ENCODE data around the gene C19orf73.

Gene C19orf73, protein sequence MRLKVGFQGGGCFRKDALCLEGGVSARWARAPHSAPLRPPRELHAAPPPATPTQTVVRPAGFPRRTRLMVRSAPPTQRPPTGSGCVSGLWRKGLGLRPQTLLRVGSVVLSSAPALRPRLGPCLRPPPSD

GRCh38 chr19:49118565-49119410, at the start of gene C19orf73:
C19orf73 (minus strand) TSS chr19:49119143; CDS start chr19:49119022, 121 bp downstream.
- H3K27ac ChIP-seq = peak within 1 kb of the TSS; percentile 99
- TF ChIP-seq ZFX (IDR thresholded peaks at IDR 0.05; ENCODE audit: borderline replicate concordance) = no peak
- TF ChIP-seq, protein P1, sequence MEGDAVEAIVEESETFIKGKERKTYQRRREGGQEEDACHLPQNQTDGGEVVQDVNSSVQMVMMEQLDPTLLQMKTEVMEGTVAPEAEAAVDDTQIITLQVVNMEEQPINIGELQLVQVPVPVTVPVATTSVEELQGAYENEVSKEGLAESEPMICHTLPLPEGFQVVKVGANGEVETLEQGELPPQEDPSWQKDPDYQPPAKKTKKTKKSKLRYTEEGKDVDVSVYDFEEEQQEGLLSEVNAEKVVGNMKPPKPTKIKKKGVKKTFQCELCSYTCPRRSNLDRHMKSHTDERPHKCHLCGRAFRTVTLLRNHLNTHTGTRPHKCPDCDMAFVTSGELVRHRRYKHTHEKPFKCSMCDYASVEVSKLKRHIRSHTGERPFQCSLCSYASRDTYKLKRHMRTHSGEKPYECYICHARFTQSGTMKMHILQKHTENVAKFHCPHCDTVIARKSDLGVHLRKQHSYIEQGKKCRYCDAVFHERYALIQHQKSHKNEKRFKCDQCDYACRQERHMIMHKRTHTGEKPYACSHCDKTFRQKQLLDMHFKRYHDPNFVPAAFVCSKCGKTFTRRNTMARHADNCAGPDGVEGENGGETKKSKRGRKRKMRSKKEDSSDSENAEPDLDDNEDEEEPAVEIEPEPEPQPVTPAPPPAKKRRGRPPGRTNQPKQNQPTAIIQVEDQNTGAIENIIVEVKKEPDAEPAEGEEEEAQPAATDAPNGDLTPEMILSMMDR (IDR thresholded peaks at IDR 0.05) = peak; percentile 18; the same call in 1 of the 2 replicates

DNA sequence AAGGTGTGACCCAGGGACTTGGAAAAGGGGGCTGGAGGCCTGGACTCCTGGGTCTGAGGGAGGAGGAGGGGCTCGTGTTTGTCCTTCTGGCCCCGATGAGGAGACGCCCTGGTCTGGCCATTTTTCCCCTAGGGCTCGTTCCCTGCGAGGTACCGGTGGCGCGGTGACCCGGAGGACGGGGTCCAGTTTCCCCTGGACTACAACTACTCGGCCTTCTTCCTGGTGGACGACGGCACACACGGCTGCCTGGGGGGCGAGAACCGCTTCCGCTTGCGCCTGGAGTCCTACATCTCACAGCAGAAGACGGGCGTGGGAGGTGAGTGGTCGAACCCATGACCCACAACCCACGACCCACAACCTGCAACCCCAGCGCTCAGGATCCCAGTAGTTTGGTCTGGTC, 49.5 kb upstream of the C19orf73 start:
- no peak overlapping the region for H3K27ac ChIP-seq
- no peak for TF ChIP-seq ZFX (IDR thresholded peaks at IDR 0.05; ENCODE audit: borderline replicate concordance)
- TF ChIP-seq, protein P1 (IDR thresholded peaks at IDR 0.05) = no peak

GRCh38 chr19:49167857-49168409, 49.0 kb upstream of the C19orf73 start:
- H3K27ac ChIP-seq = no peak overlapping the region
- no peak for TF ChIP-seq ZFX (IDR thresholded peaks at IDR 0.05; ENCODE audit: borderline replicate concordance)
- TF ChIP-seq, protein P1 (IDR thresholded peaks at IDR 0.05) = no peak

GRCh38 chr19:49165865-49166301, 46.9 kb upstream of the C19orf73 start:
- TF ChIP-seq ZFX (IDR thresholded peaks at IDR 0.05; ENCODE audit: borderline replicate concordance) = no peak
- TF ChIP-seq, protein P1 (IDR thresholded peaks at IDR 0.05) = no peak
- H3K27ac ChIP-seq = peak overlapping the region; percentile 92

DNA sequence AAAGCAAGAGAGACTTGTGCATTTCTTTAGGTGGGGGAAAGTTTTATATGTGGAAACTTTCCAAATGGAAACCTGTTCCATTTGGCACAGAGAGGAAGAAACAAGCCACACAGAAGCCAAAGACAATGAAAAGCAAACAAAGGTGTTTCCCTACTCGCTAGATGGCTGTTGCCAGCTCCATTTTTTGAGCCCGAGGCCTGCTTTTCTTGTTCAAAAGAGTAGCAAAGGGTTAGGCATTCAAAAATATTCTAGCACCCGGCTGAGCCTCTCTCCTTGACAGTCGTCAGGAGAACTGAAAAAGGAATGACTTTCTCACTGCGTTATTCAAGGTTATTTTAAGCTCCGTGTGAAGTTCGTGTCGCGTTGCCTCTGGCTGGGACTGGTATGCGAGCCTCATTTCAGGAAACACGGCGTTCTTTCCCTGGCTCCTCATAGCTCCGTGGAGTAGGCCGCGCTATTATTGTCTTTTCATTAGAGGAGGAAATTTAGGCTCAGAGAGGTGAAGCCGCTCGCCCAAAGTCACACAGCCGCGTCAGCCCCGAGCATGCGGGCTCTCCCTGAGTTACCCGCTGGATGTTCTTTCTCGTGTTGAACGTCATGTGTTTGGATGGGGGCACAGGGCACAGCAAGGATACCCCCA, 46.3 kb upstream of the C19orf73 start:
- TF ChIP-seq, protein P1 (IDR thresholded peaks at IDR 0.05) = no peak
- TF ChIP-seq ZFX (IDR thresholded peaks at IDR 0.05; ENCODE audit: borderline replicate concordance) = no peak
- peak overlapping the region; percentile 92 for H3K27ac ChIP-seq

GRCh38 chr19:49161987-49162386, 43.0 kb upstream of the C19orf73 start:
- TF ChIP-seq, protein P1 (IDR thresholded peaks at IDR 0.05) = no peak
- no peak for TF ChIP-seq ZFX (IDR thresholded peaks at IDR 0.05; ENCODE audit: borderline replicate concordance)
- peak overlapping the region; percentile 92 for H3K27ac ChIP-seq

All from 22Rv1 (cell line).